Trophoblast cell (in vitro differentiated cells and primary cell): ENCODE results near the gene APOE.

Source experiments
- DNase-seq, 2 donors: peaks; one replicate each; pipeline ENCODE4 v3.0.0-alpha.2; 2016
- H2AFZ ChIP-seq: 2 replicates; pipeline ENCODE4 v1.6.1; 2013; ENCODE audit warnings: low read length, moderate library complexity, mild to moderate bottlenecking; ENCODE audit not compliant: insufficient read depth, poor library complexity
- H2AK5ac ChIP-seq: 2 replicates; pipeline ENCODE4 v1.6.1; 2013; ENCODE audit warnings: mild to moderate bottlenecking, low read length
- H2BK120ac ChIP-seq: 2 replicates; pipeline ENCODE4 v1.6.1; 2013; ENCODE audit warnings: low read length, mild to moderate bottlenecking, moderate library complexity; ENCODE audit not compliant: insufficient read depth, poor library complexity
- H2BK12ac ChIP-seq: 2 replicates; pipeline ENCODE4 v1.6.1; 2013; ENCODE audit warnings: mild to moderate bottlenecking, low read length, moderate library complexity
- H2BK5ac ChIP-seq: 2 replicates; pipeline ENCODE4 v1.6.1; 2013; ENCODE audit warnings: low read length, low read depth, moderate library complexity, mild to moderate bottlenecking; ENCODE audit not compliant: poor library complexity
- H3K14ac ChIP-seq: 2 replicates; pipeline ENCODE4 v1.6.1; 2013; ENCODE audit warnings: mild to moderate bottlenecking, low read length
- H3K18ac ChIP-seq: 2 replicates; pipeline ENCODE4 v1.6.1; 2013; ENCODE audit warnings: mild to moderate bottlenecking, low read length
- H3K23ac ChIP-seq: 2 replicates; pipeline ENCODE4 v1.6.1; 2013; ENCODE audit warnings: low read length
- H3K27ac ChIP-seq: 2 replicates; pipeline ENCODE4 v1.5.1; 2013; ENCODE audit warnings: low read depth, mild to moderate bottlenecking, inconsistent platforms, low read length, moderate library complexity
- H3K27me3 ChIP-seq: 2 replicates; pipeline ENCODE4 v1.6.1; 2013; ENCODE audit warnings: inconsistent platforms, mild to moderate bottlenecking, low read length, moderate library complexity; ENCODE audit not compliant: insufficient read depth
- H3K36me3 ChIP-seq, 2 experiments: 1 replicate in 1 of 2; 2 replicates in 1 of 2; pipeline ENCODE4 v1.6.1; 2013; ENCODE audit warnings: low read length in 2 of 2, mild to moderate bottlenecking in 2 of 2, moderate library complexity in 1 of 2; ENCODE audit not compliant: insufficient read depth in 2 of 2, control insufficient read depth in 1 of 2
- H3K4ac ChIP-seq: 2 replicates; pipeline ENCODE4 v1.6.1; 2013; ENCODE audit warnings: low read depth, mild to moderate bottlenecking, low read length, moderate library complexity
- H3K4me1 ChIP-seq, 2 experiments: 1 replicate in 1 of 2; 2 replicates in 1 of 2; pipeline ENCODE4 v1.6.1; 2013; ENCODE audit warnings: low read length in 2 of 2, mild to moderate bottlenecking in 2 of 2, moderate library complexity in 1 of 2; ENCODE audit not compliant: insufficient read depth in 2 of 2, control insufficient read depth in 1 of 2
- H3K4me2 ChIP-seq: 2 replicates; pipeline ENCODE4 v1.6.1; 2013; ENCODE audit warnings: inconsistent platforms, mild to moderate bottlenecking, low read length, moderate library complexity
- H3K4me3 ChIP-seq: 2 replicates; pipeline ENCODE4 v1.5.1; 2013; ENCODE audit warnings: mild to moderate bottlenecking, low read depth, low read length, inconsistent platforms
- H3K79me1 ChIP-seq: one replicate; pipeline ENCODE4 v1.6.1; 2013; ENCODE audit warnings: low read length
- H3K79me2 ChIP-seq: 2 replicates; pipeline ENCODE4 v1.6.1; 2013; ENCODE audit warnings: low read length, mild to moderate bottlenecking; ENCODE audit not compliant: control insufficient read depth, insufficient read depth, poor library complexity
- H3K9ac ChIP-seq: 2 replicates; pipeline ENCODE4 v1.6.1; 2013; ENCODE audit warnings: mild to moderate bottlenecking, low read length
- H3K9me3 ChIP-seq: 2 replicates; pipeline ENCODE4 v1.6.1; 2013; ENCODE audit warnings: low read depth, mild to moderate bottlenecking, control low read depth, inconsistent platforms, low read length; ENCODE audit not compliant: insufficient read depth
- H4K12ac ChIP-seq: 2 replicates; pipeline ENCODE4 v1.6.1; 2013; ENCODE audit warnings: low read depth, mild to moderate bottlenecking, low read length, moderate library complexity
- H4K8ac ChIP-seq: 2 replicates; pipeline ENCODE4 v1.6.1; 2013; ENCODE audit warnings: low read depth, mild to moderate bottlenecking, low read length, moderate library complexity
- H4K91ac ChIP-seq: one replicate; pipeline ENCODE4 v1.6.1; 2013; ENCODE audit warnings: low read depth, mild to moderate bottlenecking, low read length, moderate library complexity
- WGBS: extraction: QIAGEN DNeasy Blood & Tissue Kit; methylation state at CpG from one replicate; pipeline ENCODE4 v1.1.7; 2013; ENCODE audit warnings: missing lambda C conversion rate; ENCODE audit not compliant: insufficient read length, insufficient coverage; ENCODE audit errors: extremely low coverage; 5-methylcytosine and 5-hydroxymethylcytosine counted together

Gene APOE

GRCh38 chr19:44890366-44891015, 15.1 kb upstream of the APOE start:
- no peak overlapping the region for H3K9ac ChIP-seq
- DNase-seq, result peak; percentile 100
- no peak overlapping the region for H3K4ac ChIP-seq
- no peak overlapping the region for H4K12ac ChIP-seq
- no peak overlapping the region for H2BK12ac ChIP-seq
- no peak overlapping the region for H3K23ac ChIP-seq
- no peak overlapping the region for H2AFZ ChIP-seq
- no CpG with 5 or more reads among the region's 40 CpGs for WGBS
- peaks cover 10 to 15% of the 10 kb centered on the region in 2 experiments for H3K4me1 ChIP-seq
- no peak overlapping the region for H3K4me3 ChIP-seq
- peak overlapping the region; percentile 71 for H3K4me2 ChIP-seq
- no peak overlapping the region for H2AK5ac ChIP-seq
- no peaks in the 10 kb centered on the region for H3K27me3 ChIP-seq
- H3K14ac ChIP-seq, result no peak overlapping the region
- H2BK5ac ChIP-seq, result no peak overlapping the region
- peaks cover 7% of the 10 kb centered on the region for H3K79me1 ChIP-seq
- peaks cover 2% of the 10 kb centered on the region for H3K9me3 ChIP-seq
- peak overlapping the region; percentile 50 for H3K27ac ChIP-seq
- no peak overlapping the region for H2BK120ac ChIP-seq
- H4K91ac ChIP-seq, result peak overlapping the region; percentile 5
- peaks cover 12% of the 10 kb centered on the region for H3K79me2 ChIP-seq
- no peak overlapping the region for H4K8ac ChIP-seq
- peaks cover 57 to 58% of the 10 kb centered on the region in 2 experiments for H3K36me3 ChIP-seq
- no peak overlapping the region for H3K18ac ChIP-seq

GRCh38 chr19:44891016-44891882, 14.3 kb upstream of the APOE start, which contains the start of gene TOMM40:
Gene TOMM40, plus strand, starts transcription at chr19:44891254. Its CDS starts 162 bp downstream, at chr19:44891416.
- Histone ChIP-seq H4K8ac (peak within 1 kb of the TSS; percentile 94), H2AFZ (peak within 1 kb of the TSS; percentile 78), H4K12ac (peak within 1 kb of the TSS; percentile 85), H3K14ac (peak within 1 kb of the TSS; percentile 84), H3K4me1 (peaks cover 6 to 10% of the 10 kb centered on the region in 2 experiments), H2BK12ac (no peak within 1 kb of the TSS), H3K27ac (peak within 1 kb of the TSS; percentile 50), H4K91ac (peak within 1 kb of the TSS; percentile 70), H3K79me1 (peaks cover 5% of the 10 kb centered on the region), H3K4me3 (peak within 1 kb of the TSS; percentile 93), H3K27me3 (no peaks in the 10 kb centered on the region), H3K79me2 (peaks cover 12% of the 10 kb centered on the region), H2BK5ac (peak within 1 kb of the TSS; percentile 61), H2BK120ac (peak within 1 kb of the TSS; percentile 49), H3K4me2 (peak within 1 kb of the TSS; percentile 71), H3K4ac (peak within 1 kb of the TSS; percentile 84), H2AK5ac (no peak within 1 kb of the TSS), H3K9ac (peak within 1 kb of the TSS; percentile 51), H3K23ac (no peak within 1 kb of the TSS), H3K18ac (peak within 1 kb of the TSS; percentile 74), H3K36me3 (peaks cover 58 to 59% of the 10 kb centered on the region in 2 experiments), H3K9me3 (peaks cover 2% of the 10 kb centered on the region)
- no peak for DNase-seq
- whole genome bisulfite sequencing, result no CpG with 5 or more reads among the region's 81 CpGs

GRCh38 chr19:44892932-44893331, 12.7 kb upstream of the APOE start:
- no peak overlapping the region for H4K8ac ChIP-seq
- no peak overlapping the region for H2AFZ ChIP-seq
- H3K36me3 ChIP-seq, result peaks cover 59 to 60% of the 10 kb centered on the region in 2 experiments
- no peak overlapping the region for H3K23ac ChIP-seq
- no peak for DNase-seq
- H3K79me1 ChIP-seq, result peaks cover 5% of the 10 kb centered on the region
- H3K4me2 ChIP-seq, result no peak overlapping the region
- no peak overlapping the region for H3K18ac ChIP-seq
- no peak overlapping the region for H2AK5ac ChIP-seq
- no peaks in the 10 kb centered on the region for H3K27me3 ChIP-seq
- H4K91ac ChIP-seq, result no peak overlapping the region
- H3K9ac ChIP-seq, result no peak overlapping the region
- peaks cover 12% of the 10 kb centered on the region for H3K79me2 ChIP-seq
- H3K4ac ChIP-seq, result peak overlapping the region; percentile 39
- no peak overlapping the region for H3K4me3 ChIP-seq
- no peak overlapping the region for H4K12ac ChIP-seq
- no peak overlapping the region for H2BK5ac ChIP-seq
- WGBS, result no CpG with 5 or more reads among the region's 7 CpGs
- no peak overlapping the region for H2BK120ac ChIP-seq
- H3K4me1 ChIP-seq, result peaks cover 6 to 10% of the 10 kb centered on the region in 2 experiments
- no peak overlapping the region for H2BK12ac ChIP-seq
- H3K9me3 ChIP-seq, result peaks cover 2% of the 10 kb centered on the region
- H3K14ac ChIP-seq, result no peak overlapping the region
- H3K27ac ChIP-seq, result no peak overlapping the region

- Histone ChIP-seq H3K4me2 (no peak overlapping the region), H3K9ac (no peak overlapping the region), H2BK12ac (no peak overlapping the region), H3K23ac (no peak overlapping the region), H4K91ac (no peak overlapping the region), H3K14ac (no peak overlapping the region), H3K27me3 (no peaks in the 10 kb centered on the region), H4K12ac (no peak overlapping the region), H3K79me1 (peaks cover 5% of the 10 kb centered on the region), H3K4me1 (peaks cover 6 to 10% of the 10 kb centered on the region in 2 experiments), H2BK120ac (no peak overlapping the region), H4K8ac (no peak overlapping the region), H3K4me3 (no peak overlapping the region), H2AK5ac (no peak overlapping the region), H3K79me2 (peaks cover 12% of the 10 kb centered on the region), H3K27ac (no peak overlapping the region), H2BK5ac (no peak overlapping the region), H3K36me3 (peaks cover 57 to 58% of the 10 kb centered on the region in 2 experiments), H3K4ac (peak overlapping the region; percentile 19), H2AFZ (no peak overlapping the region), H3K9me3 (peaks cover 2% of the 10 kb centered on the region), H3K18ac (no peak overlapping the region)
- no peak for DNase-seq
- WGBS, result no CpG with 5 or more reads among the region's 18 CpGs
Measured at GRCh38 chr19:44893332-44894051, 12.1 kb upstream of the APOE start.
